G401.6 (cell line): ENCODE data around the gene GMDS.
A peak's percentile ranks its signal among the peaks of the same experiment; 100 is the strongest.

ENCODE experiments used
- FAIRE-seq: peaks from 2 replicates; lab custom pipeline; 2012; peaks lifted over from hg19 to GRCh38; lab: Jason Lieb, UNC

GMDS gene

DNA sequence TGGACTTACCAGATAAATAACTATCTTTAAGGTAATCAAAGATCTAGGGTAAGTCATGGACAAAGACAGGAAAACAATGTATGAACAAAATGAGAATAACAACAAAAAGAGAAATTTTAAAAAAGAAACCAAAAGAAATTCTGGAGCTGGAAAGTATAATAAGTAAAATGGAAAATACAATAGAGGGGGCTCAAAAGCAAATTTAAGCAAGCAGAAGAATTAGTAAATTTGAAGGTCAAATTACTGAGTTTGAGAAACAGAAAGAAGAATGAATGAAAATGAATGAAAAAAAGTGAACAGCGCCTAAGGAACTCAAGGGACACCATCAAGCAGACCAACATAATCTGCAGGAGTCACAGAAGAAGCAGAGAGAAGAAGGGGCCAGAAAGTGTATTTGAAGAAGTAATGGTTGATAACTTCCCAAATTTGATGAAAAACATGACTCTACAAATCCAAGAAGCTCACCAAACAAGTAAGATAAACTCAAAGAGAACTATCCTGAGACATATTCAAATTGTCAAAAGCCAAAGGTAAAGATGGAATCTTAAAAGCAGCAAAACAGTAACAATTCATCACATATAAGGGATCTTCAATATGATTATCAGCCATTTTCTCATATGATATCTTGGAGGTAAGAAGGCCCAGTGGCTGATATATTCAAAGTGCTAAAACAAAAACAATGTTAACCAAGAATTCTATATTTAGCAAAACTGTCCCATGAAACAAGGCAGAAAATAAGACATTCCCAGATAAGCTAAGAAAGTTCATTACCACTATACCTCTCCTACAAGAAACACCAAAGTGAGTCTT lies 417.2 kb downstream of the GMDS start:
- FAIRE-seq = no peak

DNA sequence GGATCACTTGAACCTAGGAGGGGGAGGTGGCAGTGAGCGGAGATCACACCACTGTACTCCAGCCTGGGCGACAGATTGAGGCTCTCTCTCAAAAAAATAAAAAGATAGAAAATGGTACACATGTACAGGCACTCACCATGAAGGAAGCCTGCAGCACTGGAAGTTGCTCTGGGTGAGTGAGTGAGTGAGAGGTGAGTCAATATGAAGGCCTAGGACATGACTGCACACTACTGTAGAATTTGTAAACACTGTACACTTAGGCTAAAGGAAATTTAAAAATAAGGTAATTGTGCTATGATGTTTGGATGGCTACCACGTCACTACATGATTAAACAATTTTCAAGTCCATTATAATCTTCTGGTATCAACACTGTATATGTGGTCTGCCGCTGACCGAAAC lies 419.5 kb downstream of the GMDS start:
- no peak for FAIRE-seq

DNA sequence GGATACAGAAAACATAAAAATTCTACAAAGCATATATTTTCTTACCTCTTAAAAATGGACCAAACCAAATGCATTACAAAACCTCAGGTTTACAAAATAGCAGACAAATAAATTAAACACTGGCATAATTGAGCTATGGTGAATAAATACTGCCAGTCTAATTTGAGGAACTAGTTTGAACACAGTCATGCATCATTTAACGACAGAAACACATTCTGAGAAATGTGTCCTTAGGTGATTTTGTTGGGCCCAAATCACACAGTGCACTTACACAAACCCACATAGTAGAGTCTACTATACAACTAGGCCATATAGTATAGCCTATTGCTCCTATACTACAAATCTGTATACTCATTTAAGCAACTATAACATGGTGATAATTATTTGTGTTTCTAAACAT lies 420.1 kb downstream of the GMDS start:
- no peak for FAIRE-seq

DNA sequence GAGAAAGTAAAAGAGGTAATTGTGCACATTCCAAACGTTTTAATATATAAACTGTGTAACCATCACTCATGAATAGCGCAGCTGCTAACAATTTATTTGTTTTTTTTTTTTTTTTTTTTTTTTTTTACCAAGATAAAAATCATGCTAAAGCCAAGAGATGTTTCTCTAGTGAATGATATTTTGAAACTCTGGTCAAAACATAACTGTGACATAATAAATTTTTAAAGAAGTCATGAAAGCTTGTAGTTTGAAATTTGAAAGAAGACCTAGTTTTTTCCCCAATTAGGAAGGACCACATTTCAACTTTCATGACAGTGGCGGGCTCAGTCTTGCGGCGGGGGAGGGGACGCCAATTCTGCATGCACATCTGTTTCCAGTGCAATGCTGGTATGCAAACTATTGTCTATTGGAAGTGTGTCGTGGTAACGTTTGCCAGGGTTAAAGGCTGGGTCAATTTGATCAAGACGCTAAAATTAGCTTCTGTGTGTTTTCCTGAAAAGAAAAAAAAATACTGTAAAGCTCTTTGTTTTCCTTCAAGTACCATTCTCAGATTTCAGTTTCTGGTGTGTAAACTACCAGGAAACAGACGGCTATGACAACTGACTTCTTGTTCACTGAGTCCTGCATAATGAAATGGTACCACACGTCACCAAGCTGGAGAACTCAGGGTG lies 423.8 kb downstream of the GMDS start:
- no peak for FAIRE-seq

DNA sequence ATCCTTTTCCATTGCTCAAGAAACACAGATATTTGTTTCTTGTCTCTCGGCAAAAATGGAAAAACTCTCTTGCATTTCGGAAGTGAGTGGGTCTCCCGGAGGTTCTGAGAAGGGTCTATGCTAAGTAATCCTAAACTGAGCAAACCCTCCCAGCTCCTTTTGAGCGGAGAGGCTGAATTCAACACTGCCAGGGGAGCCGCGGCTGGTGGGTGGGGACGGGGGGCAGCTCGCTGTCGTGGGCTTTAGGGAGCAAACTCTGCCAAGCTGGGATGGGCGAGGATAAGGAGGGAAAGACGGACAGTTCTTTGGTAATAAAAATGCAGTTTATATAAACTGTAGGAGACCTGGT lies 424.3 kb downstream of the GMDS start:
- no peak for FAIRE-seq

DNA sequence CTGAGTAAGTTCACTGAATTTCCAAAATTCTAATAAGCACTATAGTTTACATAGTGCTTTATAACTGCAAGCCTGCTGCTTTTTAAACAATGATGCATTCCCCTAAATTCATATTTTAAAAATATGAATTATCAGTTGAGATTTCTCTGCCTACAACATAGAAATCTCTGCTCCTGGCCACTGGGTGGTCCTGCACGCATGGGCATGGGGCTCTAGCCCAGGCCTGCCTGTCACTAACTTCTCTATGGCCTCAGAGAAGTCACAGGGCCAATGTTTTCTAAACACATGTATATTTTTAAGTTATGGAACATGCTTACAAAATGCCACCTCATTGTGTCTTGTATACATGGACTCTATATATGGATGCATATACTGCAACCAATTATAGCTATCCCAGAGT lies 424.7 kb downstream of the GMDS start:
- FAIRE-seq = no peak

DNA sequence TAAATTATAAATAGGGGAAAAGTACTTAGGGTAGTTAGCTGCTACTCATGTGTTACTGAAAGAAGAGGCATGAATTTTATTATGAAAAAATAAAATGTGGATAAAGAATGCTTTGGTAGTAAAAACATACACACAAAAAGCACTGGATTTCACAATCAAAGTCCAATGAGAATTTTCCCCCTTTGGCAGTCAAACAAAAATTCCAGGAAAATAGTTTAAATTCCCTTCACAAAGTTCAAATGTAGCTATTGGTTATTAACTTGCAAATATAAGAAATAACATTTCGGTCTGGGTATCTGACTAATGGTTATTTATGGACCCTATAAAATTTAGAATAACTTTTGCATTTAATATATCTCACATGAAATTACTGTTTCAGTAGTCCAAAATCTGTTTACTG lies 425.2 kb downstream of the GMDS start:
- peak; percentile 8 for FAIRE-seq

DNA sequence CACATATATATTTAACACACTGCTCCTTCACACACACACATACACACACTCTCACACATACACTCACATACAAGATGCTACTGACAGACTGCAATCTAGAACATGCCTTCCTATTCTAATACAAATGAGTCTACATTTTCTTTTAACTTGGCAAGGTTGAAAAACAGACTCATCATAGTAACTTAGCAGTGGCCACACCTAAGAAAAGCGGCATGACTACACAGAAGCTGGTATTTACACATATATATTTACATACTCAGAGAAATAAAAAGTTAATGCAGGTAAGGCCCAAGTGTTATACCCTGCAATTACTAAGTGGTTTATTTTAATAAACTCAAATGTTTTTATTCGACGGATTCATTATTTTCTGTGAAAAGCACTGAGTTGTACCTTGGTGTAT lies 426.4 kb downstream of the GMDS start:
- no peak for FAIRE-seq

DNA sequence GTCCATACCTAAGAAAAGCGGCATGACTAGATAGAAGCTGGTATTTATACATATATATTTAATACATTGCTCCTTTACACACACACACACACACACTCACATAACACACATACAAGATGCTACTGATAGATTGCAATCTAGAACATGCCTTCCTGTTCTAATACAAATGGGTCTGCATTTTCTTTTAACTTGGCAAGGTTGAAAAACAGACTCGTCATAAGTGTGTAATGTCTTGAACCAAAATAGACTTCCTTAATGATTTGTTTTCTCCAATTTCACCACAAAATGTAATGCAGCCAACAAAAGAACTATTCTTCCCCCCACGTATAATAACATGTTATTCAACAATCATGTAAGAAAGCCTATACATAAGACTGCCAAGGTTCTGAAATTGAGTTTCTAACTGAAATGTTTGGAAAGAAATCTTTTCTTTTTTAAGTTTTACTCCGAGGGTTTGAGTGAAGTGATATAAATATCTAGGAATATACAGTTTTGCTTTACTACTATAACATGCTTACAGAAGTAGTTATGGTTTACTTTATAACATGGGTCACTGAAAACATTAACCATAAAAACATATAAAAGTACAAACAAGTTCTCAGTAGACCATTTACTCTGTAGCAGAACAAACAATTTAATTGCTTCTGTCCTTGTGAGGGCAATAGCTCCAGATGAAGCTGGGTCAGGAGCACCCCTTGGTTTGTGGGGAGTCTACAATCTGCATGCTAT lies 428.2 kb downstream of the GMDS start:
- FAIRE-seq = no peak

DNA sequence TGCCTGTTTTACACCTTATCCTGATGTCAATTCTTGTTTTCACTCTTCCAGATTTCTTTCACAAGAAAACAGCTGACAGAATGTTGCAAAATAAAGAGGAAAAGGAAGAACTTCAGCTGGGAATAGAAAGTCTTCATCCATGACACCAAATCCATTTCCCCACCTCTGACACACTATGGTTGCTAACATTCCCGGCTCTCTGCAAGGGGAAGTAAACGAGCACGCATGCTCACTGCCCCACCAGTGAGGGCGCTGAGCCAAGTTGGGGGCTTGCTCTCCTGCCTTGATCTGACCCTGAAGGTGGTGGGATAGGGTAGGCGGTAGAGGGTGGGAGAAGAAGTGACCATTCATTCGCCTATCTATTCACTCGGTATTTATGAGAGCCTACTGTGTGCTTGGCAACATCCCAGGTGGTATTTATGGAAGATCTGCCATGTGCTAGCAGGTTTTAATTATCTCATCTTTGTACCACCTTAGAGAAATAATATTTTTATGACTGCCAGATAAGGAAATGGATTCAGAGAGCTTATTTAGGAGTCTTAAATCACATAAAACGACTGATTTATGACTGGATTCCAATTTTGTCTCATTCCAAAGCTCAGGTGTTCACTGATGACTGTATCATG lies 429.5 kb downstream of the GMDS start:
- FAIRE-seq = no peak

DNA sequence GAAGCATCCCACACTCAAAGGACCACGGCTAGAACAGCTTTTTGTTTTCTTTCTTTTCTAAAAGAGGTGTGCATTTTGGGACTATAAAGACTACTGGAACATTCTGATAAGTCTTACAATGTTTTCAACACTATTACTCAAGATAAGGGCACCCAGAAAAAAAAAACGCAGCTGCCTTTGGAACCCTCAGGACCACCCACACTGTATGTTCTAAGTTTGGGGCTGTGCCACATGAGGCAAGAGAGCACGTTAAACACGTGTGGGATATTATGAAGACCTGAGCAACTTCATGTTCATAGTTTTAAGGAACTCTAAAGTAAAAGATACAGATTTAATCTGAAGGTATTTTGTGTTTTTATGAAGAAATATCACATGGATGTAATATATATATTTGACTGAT lies 431.1 kb downstream of the GMDS start:
- FAIRE-seq = no peak

DNA sequence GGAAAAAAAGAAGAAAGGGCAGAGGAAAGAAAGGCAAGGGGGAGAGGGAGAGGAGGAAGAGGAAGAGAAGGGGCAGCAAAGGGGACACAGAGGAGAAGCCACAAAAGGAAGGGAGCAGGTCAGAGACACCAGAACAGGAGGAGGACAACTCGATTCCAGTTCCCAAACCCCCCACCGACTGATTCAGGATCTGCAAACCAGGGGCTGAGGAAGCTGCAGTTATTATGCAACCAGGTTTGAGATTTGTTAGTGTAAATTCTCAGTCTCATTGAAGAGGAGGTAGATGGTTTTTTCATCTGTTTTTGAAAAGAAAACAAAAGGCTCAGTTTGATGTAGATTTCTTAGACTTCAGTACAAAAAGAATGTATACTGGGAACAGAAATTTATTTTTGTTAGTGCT lies 432.9 kb downstream of the GMDS start:
- no peak for FAIRE-seq

DNA sequence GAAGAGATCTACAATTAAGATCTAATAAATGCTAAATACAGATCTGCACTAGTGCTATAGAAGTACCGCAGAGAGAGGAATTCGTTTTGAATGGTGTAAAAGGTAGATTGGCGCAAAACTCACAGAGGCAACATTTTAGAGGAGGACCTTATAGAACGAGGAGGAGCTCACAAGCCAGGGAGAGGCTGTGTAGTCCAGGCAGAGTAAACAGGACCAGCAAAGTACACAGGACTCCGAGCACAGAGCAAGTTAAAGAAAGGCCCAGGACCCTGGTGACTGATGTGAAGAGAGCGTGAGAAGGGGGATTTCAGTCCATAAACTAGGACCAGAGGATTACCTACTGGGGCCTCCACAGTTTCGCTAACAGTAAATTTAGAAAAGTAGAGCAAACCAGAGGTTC lies 433.4 kb downstream of the GMDS start:
- no peak for FAIRE-seq

DNA sequence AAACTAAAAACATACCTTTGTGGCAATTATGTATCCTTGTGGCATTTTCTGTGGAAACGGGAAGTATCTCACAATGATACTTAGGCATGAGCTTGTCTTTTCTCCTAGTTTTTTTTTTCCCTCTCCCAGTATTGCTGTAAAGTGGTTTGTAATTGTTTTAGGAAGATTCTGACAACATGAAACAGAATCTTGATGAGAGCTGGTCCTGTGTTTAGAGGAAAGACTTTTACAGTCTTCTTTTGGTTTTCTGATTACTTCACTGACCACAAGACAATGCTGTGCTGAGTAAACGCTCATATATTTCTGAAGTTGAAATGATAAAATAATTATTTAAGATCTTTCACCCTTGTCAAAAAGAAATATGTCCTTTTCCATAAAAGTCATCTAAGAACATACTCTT lies 434.5 kb downstream of the GMDS start:
- FAIRE-seq = no peak

DNA sequence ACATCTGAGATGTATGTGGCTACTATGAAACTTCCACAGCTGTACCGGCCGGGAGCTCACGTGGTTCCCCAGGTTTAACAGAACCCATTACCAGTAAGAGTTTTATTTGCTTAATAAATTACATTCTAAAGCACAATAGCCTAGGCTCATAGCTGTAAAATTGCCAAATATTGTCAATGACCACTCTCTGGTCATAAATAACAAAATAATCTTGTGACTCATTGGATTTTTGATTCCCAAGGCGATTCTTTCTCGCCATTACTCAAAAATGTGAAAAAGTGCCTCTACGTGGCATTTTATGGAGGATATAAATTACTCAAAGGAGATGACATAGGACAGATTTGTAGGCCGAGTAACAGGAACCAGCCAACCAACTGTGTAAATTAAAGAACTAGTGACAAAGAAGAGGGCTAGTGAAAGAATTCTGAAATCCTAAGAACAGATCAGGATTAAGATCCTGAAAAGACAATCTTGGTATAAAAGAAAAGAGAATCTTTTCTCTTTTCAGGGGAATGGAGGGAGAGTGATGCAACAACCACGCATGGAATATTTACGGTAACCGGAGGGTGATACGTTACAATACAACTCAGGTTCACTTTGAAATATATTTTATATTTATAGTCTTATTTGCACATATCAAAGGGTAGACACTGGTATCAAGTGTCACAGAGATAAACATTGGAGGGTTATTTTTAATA lies 436.0 kb downstream of the GMDS start:
- FAIRE-seq = no peak

DNA sequence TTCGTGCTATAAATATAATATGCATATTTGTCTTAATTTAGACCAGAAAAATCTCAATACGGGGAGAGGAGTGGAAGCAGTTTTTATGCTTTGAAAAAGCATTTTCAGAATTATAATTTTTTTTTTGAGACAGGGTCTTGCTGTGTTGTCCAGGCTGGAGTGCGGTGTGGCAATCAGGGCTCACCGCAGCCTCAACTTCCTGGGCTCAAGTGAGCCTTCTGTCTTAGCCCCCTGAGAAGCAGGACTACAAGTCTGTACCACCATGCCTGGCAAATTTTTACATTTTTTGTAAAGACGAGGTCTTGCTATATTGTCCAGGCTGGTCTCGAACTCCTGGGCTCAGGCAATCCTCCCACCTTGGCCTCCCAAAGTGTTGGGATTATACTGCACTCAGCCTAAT lies 438.5 kb downstream of the GMDS start:
- no peak for FAIRE-seq

DNA sequence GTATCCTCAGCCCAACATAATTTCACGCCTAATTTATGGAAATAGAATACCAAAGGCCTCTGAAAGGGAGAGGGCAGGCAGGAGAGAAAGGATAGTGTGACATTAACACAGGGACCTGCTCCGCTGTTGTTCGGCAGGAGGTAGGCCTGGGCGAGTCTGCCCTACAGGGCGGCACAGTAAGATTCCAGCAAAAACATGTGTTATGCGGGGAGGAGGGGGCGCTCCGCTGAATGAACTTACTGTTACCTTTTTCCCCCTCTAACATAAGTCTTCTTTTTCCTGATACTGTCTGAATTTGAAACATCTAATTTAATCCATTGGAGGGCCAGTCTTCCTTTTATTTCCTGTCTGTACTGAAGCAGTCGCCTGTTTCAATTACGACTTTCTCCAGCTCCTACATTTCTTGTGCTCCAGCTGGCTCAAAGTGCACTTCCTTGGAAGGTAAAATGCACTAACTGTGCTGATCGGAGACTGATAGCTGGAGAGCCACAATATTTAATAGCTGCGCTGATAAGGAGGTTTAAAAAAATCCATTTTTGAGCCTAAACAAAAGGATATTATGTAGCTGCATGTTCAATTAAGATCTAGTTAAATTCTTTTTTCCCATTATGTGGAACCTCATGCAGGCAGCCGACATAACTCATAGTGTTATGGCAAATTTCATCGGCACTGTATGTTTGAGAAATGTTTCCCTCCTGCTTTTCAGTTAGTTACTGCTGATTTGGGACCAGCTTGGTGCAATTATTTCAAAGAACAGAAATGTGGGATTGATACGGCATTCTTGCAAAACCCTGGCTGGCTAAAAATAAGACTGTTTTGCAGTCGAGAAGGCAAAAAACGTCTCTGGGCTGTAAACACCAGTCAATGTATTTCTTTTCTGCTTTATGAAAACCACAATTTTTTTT lies 442.7 kb downstream of the GMDS start:
- no peak for FAIRE-seq

DNA sequence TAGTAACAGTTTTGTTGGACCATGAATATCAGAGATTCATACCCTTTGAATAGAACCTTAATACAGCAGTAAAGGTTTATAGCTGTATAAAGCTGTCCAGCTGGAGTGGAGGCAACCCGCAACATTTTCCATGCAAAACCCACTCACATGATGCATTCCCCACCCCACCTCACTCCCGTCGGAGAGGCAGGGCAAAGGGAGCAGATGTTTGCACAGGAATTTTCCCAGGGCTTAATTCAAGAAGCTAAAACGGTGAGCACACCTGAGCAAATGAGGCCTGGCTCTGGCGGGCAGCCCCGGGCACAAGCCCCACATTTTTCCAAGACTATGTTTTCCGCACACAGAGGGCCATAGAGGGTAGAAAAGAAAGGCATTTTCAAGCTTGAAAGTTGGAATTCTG lies 444.0 kb downstream of the GMDS start:
- no peak for FAIRE-seq

DNA sequence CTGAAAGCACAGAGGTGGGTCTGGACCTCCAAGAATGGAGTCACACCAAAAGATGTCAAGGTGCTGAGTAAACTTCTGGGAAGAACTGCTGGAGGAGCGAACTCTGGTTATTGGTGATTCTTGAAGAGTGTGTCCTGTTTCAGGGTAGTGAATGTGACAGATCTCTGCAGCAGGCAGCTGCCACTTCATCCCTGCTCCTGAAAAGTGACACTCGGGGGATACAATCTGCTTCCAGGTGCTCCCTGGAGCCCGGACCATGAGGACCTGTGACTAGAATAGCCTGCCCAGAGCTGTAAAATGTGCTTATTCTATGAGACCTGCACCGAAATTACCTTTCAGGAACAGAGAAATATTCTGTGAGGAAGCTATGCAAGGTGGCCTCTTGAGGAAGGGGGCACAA lies 444.6 kb downstream of the GMDS start:
- FAIRE-seq = no peak

DNA sequence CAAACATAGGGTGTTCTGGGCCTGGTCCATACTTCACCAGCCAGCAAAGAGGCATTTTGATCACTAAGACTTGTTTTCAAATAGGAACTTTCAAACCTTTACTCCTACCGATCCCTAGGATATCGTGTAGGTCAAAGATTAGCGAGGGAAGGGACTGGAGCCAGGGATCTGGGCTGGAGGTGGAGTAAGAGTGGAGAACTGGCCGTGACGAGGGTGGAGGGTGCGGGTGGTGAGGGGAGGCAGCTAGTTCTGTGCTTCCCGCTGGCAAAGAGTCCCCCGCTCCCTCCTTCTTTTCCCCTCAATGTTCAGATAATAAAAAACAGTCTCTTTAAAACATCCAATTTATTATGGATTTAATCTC lies 446.5 kb downstream of the GMDS start:
- no peak for FAIRE-seq

DNA sequence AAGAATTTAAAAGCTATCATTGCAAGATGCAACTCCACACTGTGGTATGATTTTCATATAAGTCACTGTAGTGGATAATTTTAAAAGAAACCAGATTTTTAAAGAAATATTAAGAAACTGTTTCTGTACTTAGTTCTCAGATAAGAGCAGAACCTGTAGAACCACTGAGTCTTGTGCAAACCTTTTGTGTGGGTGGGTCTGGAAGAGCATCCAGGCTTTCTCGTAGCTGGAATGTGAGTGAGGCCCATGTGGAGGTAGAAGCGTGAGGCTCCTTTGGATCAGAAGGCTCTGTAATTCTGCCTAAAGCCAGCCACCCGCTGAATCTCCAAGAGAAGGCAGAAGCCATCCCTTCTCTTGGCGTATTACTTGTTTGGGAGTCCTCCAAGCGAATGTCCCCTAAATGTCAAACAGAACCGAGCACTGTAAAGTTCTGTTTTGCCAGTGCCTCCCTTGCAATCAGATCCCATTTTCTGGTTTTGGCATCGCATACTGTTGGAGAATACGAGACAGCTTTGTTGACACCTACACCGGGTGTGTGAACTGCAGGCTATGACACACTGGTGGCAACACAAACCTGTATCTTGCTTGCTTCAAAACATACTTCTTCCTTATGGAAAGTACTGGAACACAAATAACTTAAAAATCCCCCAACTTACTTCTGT lies 447.0 kb downstream of the GMDS start:
- no peak for FAIRE-seq
